OCI-LY3 (cell line): ENCODE results near the gene PFKFB3.

Source experiments
- H2AFZ ChIP-seq: fragments of 200-600, 300-600 bp; shearing (Covaris generic); 2 replicates; pipeline ENCODE4 v1.6.0; 2014; ENCODE audit warnings: antibody characterized with exemption, low read depth, low read length
- H3K27ac ChIP-seq: fragments of 200-600, 300-600 bp; sonication (generic); 2 replicates; pipeline ENCODE4 v1.5.1; 2014; ENCODE audit warnings: mild to moderate bottlenecking, low read length, moderate library complexity, mixed read lengths
- H3K27me3 ChIP-seq: fragments of 200-600, 300-600 bp; sonication (generic); 2 replicates; pipeline ENCODE4 v1.6.1; 2014; ENCODE audit warnings: low read depth, low read length, mixed read lengths
- H3K36me3 ChIP-seq: fragments of 200-600, 300-600 bp; sonication (generic); replicated peaks from 2 replicates; pipeline ENCODE3; 2014; ENCODE audit warnings: low read depth, low read length, mixed read lengths
- H3K4me1 ChIP-seq: fragments of 300-600, 200-600 bp; sonication (generic); 2 replicates; pipeline ENCODE4 v1.6.1; 2014; ENCODE audit warnings: low read length, mixed read lengths
- H3K4me2 ChIP-seq: fragments of 200-600, 300-600 bp; sonication (generic); 2 replicates; pipeline ENCODE4 v1.6.1; 2014; ENCODE audit warnings: low read length, mixed read lengths
- H3K4me3 ChIP-seq: fragments of 300-600, 200-600 bp; sonication (generic); 2 replicates; pipeline ENCODE4 v1.5.1; 2014; ENCODE audit warnings: antibody characterized with exemption, mild to moderate bottlenecking, low read length, moderate library complexity
- H3K79me2 ChIP-seq: fragments of 300-600, 200-600 bp; shearing (Covaris generic); 2 replicates; pipeline ENCODE4 v1.6.1; 2014; ENCODE audit warnings: mild to moderate bottlenecking, low read length, mixed read lengths
- H3K9ac ChIP-seq: fragments of 300-600, 200-600 bp; shearing (Covaris generic); 2 replicates; pipeline ENCODE4 v1.6.0; 2014; ENCODE audit warnings: mild to moderate bottlenecking, low read length, moderate library complexity
- H3K9me3 ChIP-seq: fragments of 200-600, 300-600 bp; shearing (Covaris generic); 2 replicates; pipeline ENCODE4 v1.6.1; 2014; ENCODE audit warnings: low read length, mixed read lengths; ENCODE audit not compliant: insufficient read depth
- H4K20me1 ChIP-seq: fragments of 200-600, 300-600 bp; sonication (generic); 2 replicates; pipeline ENCODE4 v1.6.1; 2016; ENCODE audit warnings: low read length, mixed read lengths; ENCODE audit not compliant: insufficient read depth
- EZH2phosphoT487 ChIP-seq: fragments of 200-600 bp; shearing (Covaris generic); IDR thresholded peaks from 2 replicates; pipeline ENCODE4 v1.6.1; 2018; ENCODE audit warnings: antibody characterized with exemption, mixed run types, low read depth
- TF ChIP-seq, protein P1 (sequence below): fragments of 200-600, 300-600 bp; sonication (generic); IDR thresholded peaks from 2 replicates; pipeline ENCODE4 v1.5.1; 2014; ENCODE audit warnings: antibody characterized with exemption, low read length, low read depth

Gene PFKFB3

DNA sequence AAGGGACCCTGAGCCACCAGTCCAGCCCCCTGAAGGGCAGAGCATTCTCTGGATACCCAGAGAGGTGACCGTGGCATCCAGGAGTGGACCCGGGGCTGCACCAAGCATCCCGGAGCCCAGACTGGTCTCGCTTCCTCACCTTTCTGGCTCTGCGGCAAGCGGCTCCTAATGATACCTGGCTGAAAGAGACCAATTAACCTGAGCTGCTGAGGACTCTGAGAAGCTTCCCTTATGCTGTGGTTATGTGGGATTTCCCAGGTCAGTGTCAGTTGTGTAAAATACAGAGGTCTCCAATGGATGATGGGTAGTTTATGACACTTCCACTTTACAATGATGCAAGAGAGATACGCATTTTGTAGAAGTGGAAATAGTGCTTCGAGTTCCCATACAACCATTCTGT is 51.5 kb downstream of the PFKFB3 start:
- TF ChIP-seq EZH2phosphoT487 = no peak
- TF ChIP-seq, protein P1, sequence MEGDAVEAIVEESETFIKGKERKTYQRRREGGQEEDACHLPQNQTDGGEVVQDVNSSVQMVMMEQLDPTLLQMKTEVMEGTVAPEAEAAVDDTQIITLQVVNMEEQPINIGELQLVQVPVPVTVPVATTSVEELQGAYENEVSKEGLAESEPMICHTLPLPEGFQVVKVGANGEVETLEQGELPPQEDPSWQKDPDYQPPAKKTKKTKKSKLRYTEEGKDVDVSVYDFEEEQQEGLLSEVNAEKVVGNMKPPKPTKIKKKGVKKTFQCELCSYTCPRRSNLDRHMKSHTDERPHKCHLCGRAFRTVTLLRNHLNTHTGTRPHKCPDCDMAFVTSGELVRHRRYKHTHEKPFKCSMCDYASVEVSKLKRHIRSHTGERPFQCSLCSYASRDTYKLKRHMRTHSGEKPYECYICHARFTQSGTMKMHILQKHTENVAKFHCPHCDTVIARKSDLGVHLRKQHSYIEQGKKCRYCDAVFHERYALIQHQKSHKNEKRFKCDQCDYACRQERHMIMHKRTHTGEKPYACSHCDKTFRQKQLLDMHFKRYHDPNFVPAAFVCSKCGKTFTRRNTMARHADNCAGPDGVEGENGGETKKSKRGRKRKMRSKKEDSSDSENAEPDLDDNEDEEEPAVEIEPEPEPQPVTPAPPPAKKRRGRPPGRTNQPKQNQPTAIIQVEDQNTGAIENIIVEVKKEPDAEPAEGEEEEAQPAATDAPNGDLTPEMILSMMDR = no peak
- H2AFZ ChIP-seq = no peak overlapping the region

DNA sequence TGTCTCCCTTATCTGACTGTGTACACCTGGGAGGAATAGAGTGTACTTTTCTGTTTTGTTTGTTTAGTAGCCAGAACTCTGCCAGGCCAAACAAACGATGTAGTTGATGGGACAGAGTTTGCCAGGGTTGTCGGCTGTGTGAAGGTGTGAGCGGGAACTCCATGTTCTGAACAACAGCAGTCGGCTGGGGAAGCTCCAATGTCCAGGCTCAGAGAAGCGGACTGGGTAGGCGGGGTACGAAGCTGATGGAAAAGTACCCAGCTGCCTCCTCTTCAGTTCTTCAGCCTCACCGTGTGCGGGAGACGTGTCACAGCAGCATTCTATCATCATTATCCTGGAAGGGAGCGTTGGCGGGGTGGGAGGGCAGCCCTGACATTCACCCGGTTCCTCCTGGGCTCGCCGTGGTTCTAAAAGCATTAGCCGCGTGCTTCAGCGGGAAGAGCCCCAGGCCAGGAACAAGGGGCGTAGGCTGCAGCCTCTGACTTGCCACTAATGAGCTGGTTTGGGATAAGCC is 52.9 kb downstream of the PFKFB3 start:
- TF ChIP-seq, protein P1 = no peak
- TF ChIP-seq EZH2phosphoT487 = no peak
- Histone ChIP-seq H3K4me2 (no peak overlapping the region), H4K20me1 (no peaks in the 10 kb centered on the region), H3K9me3 (no peaks in the 10 kb centered on the region), H3K27ac (no peak overlapping the region), H3K27me3 (no peaks in the 10 kb centered on the region), H3K4me1 (peaks cover 6% of the 10 kb centered on the region), H3K36me3 (no peaks in the 10 kb centered on the region), H2AFZ (no peak overlapping the region), H3K79me2 (no peaks in the 10 kb centered on the region), H3K4me3 (no peak overlapping the region), H3K9ac (no peak overlapping the region)

More for the DNA sequence above, 51.5 kb downstream of the PFKFB3 start:
- peaks cover 6% of the 10 kb centered on the region for H3K4me1 ChIP-seq
- no peak overlapping the region for H3K4me3 ChIP-seq
- no peaks in the 10 kb centered on the region for H3K9me3 ChIP-seq
- no peaks in the 10 kb centered on the region for H3K36me3 ChIP-seq
- H3K27ac ChIP-seq = no peak overlapping the region
- no peaks in the 10 kb centered on the region for H3K27me3 ChIP-seq
- H3K4me2 ChIP-seq = no peak overlapping the region
- no peaks in the 10 kb centered on the region for H4K20me1 ChIP-seq
- H3K79me2 ChIP-seq = no peaks in the 10 kb centered on the region
- no peak overlapping the region for H3K9ac ChIP-seq

DNA sequence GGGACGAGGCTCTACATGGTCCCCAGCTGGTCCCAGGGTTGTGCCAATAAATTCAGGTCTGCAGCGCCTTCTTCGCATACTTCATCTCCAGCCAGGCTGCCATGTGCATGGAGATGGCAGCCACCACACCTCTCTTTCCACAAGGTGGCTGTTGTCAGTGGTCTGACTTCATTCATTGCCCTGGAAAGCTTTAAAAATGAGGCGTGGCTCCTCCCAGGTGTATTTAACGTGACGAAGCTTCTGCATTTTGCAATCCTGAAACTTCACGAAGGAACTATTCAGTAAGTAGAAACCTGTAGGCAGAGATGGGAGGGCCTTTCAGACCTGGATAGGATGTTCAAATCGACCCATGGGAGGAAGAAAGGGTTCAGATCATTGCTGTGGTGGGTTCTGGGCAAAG is 53.7 kb downstream of the PFKFB3 start:
- TF ChIP-seq, protein P1 = no peak
- no peak for TF ChIP-seq EZH2phosphoT487
- Histone ChIP-seq H3K9me3 (no peaks in the 10 kb centered on the region), H3K4me3 (no peak overlapping the region), H3K9ac (no peak overlapping the region), H3K36me3 (no peaks in the 10 kb centered on the region), H3K4me2 (no peak overlapping the region), H4K20me1 (no peaks in the 10 kb centered on the region), H3K27ac (no peak overlapping the region), H2AFZ (no peak overlapping the region), H3K4me1 (peaks cover 6% of the 10 kb centered on the region), H3K79me2 (no peaks in the 10 kb centered on the region), H3K27me3 (no peaks in the 10 kb centered on the region)

DNA sequence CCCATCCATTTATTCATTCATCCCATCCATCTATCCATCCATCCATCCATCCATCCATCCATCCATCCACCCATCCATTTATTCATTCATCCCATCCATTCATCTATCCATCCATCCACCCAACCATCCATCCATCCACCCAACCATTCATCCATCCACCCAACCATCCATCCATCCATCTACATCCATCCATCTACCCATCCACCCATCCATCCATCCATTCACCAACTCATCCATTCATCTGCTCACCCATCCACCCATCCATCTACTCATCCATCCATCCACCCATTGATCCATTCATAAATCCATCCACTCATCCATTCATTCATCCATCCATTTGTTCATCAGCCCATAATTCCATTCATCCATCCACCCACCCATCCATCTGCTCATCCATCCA is 56.4 kb downstream of the PFKFB3 start:
- no peaks in the 10 kb centered on the region for H3K27me3 ChIP-seq
- no peaks in the 10 kb centered on the region for H3K79me2 ChIP-seq
- TF ChIP-seq EZH2phosphoT487 = no peak
- TF ChIP-seq, protein P1 = no peak
- H2AFZ ChIP-seq = no peak overlapping the region
- H3K27ac ChIP-seq = no peak overlapping the region
- H3K4me2 ChIP-seq = no peak overlapping the region
- no peak overlapping the region for H3K4me3 ChIP-seq
- H4K20me1 ChIP-seq = no peaks in the 10 kb centered on the region
- peaks cover 4% of the 10 kb centered on the region for H3K4me1 ChIP-seq
- no peaks in the 10 kb centered on the region for H3K9me3 ChIP-seq
- H3K36me3 ChIP-seq = no peaks in the 10 kb centered on the region
- H3K9ac ChIP-seq = no peak overlapping the region
